Lower leg skin (tissue), 3 donors: ENCODE measurements around the gene TRIM50.
"Not testable (repeated sequence)": the region's sequence is repeated elsewhere in the genome, so short reads cannot be mapped to it uniquely, and the experiment has no call there.

Experiments
- CTCF ChIP-seq, 3 donors: fragments of 450-650 bp; IDR thresholded peaks; one replicate each; pipeline ENCODE4 v1.5.1; 2016; ENCODE audit warnings: antibody characterized with exemption in 3 of 3, mild to moderate bottlenecking in 3 of 3, moderate library complexity in 2 of 3
- POLR2A ChIP-seq, 2 donors: fragments of 450-650 bp; IDR thresholded peaks; one replicate each; pipeline ENCODE4 v1.6.1; 2016 to 2017; ENCODE audit warnings: antibody characterized with exemption in 2 of 2, mild to moderate bottlenecking in 1 of 2, moderate library complexity in 1 of 2

- TF ChIP-seq CTCF, POLR2A (IDR thresholded peaks at IDR 0.05): not testable (repeated sequence)
Measured at GRCh38 chr7:73320009-73320408, 7.9 kb downstream of the TRIM50 start.
